Ovary (tissue), 9 donors: ENCODE results near the gene PAM. TPM values are rescaled to one million over a fixed set of nuclear protein-coding genes. Genes with fewer than 3 reads are reported as not detected.

Experiments used
- DNase-seq, 5 donors: peaks; one replicate each; pipeline ENCODE4 v3.0.0-alpha.2; 2019 to 2020
- H3K27ac ChIP-seq, 2 donors: fragments of 200-600 bp; one replicate each; pipeline versions ENCODE4 v1.5.1 to v1.8.0; 2019 to 2022
- H3K27me3 ChIP-seq: fragments of 200-600 bp; one replicate; pipeline ENCODE4 v1.8.0; 2022
- H3K36me3 ChIP-seq: fragments of 200-600 bp; sonication (generic); one replicate; pipeline ENCODE4 v1.5.1; 2019
- H3K4me1 ChIP-seq: one replicate; pipeline ENCODE4 v1.8.1; 2013; ENCODE audit warnings: mild to moderate bottlenecking, moderate library complexity; ENCODE audit not compliant: insufficient read depth
- H3K4me3 ChIP-seq: fragments of 200-600 bp; sonication (generic); one replicate; pipeline ENCODE4 v1.5.1; 2017
- H3K9me3 ChIP-seq, 2 donors: fragments of 200-600 bp in 1 of 2; sonication (generic) in 1 of 2; one replicate each; pipeline versions ENCODE4 v1.5.1 to v1.8.1; 2013 to 2019; ENCODE audit warnings: mild to moderate bottlenecking in 1 of 2, moderate library complexity in 1 of 2
- EP300 ChIP-seq: sonication (generic); formaldehyde crosslinking; IDR thresholded peaks from one replicate; pipeline ENCODE4 v1.6.1; 2017; ENCODE audit warnings: antibody characterized with exemption
- POLR2A ChIP-seq: fragments of 450-650 bp; IDR thresholded peaks from one replicate; pipeline ENCODE4 v1.6.1; 2017; ENCODE audit warnings: antibody characterized with exemption, mild to moderate bottlenecking, moderate library complexity
- WGBS, 3 donors: extraction: QIAGEN DNeasy Blood & Tissue Kit in 1 of 3; methylation state at CpG; one replicate each; pipeline versions ENCODE4 v1.1.5 to v1.1.7; 2013 to 2017; 5-methylcytosine and 5-hydroxymethylcytosine counted together
- intact Hi-C, 4 donors: fragments of 100-400 bp; cut with DNase I; formaldehyde crosslinking; loops; one replicate each; pipeline versions ENCODE4 v1.11.0 to v1.15.1; 2022 to 2023
- polyA plus RNA-seq, 2 donors: library from polyadenylated mRNA; stranded (reverse); fragments of 200-250 nt in 1 of 2; fragments of 350-450 nt in 1 of 2; fragmentation: Illumina TruSeq in 1 of 2; extraction: RNeasy Lipid Tissue Mini Kit (QIAGEN cat#74804) in 1 of 2; gene quantifications; one replicate each; pipeline ENCODE4 v1.2.3, GENCODE V29; 2013 to 2014
- total RNA-seq, 7 donors: library from RNA; depleted of rRNA in 2 of 7; stranded (reverse); fragments of >200 nt in 2 of 7; fragmentation: NEBNext Ultra II Directional in 3 of 7; extraction: Animal tissue kit (Norgen Biotek cat#: 25700) in 3 of 7; gene quantifications; one replicate each; pipeline versions ENCODE4 v1.1.0 to v1.2.4, GENCODE V29; 2016 to 2023
- TF ChIP-seq, protein P1 (sequence below), 3 donors: fragments of 450-650 bp in 2 of 3; fragments of 200-600 bp in 1 of 3; IDR thresholded peaks; one replicate each; pipeline versions ENCODE4 v1.5.1 to v1.8.0; 2016 to 2022; ENCODE audit warnings: antibody characterized with exemption in 3 of 3, mild to moderate bottlenecking in 1 of 3
- donor health status: DM: no; HTN: no; CAD: no; lungs with moderate emphysema.
- donor health status: DM: no; HTN: no; CAD: no.
- donor health status: Bipolar disorder and iron deficiency.
- donor health status: DM: yes; HTN: yes; CAD: no.
- donor health status: DM: no; HTN: no; CAD: no.
- donor health status: DM: yes; HTN: yes; CAD: no.

Gene PAM
- total and polyA plus RNA-seq, 9 donors = 124 to 431 (median 187) TPM

DNA sequence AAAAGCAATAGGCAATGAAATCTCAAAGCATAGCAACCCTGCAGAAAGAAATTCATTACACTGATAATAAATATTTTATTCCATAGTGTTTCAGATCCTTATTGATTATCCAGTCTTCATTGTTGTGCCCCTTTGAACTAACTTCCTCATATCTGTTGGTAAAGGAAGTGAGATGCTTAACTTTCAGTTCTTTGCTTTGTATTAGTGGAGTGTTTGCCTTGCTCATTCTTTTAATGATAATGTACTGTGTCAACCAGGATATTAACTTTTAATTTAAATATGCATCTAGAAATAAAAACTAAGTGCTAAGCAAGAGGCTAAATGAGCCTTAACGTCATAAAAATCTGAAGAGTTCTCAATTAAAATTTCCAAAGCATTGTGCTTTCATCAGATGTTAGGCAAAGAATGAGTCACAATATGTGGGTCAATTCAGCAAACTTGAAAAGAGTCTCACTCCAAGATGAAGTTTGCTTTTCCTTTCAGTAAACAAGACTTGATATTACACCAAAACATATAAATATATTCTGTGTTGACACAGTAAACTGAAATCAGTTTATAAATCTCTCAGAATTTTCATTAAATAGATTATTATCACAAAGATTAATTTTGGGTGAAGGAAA, 258.9 kb downstream of the PAM start:
- no peak for DNase-seq
- Histone ChIP-seq H3K4me3 (no peak overlapping the region), H3K27ac (no peak overlapping the region), H3K9me3 (no peaks in the 10 kb centered on the region), H3K36me3 (no peaks in the 10 kb centered on the region), H3K4me1 (no peaks in the 10 kb centered on the region), H3K27me3 (no peaks in the 10 kb centered on the region)
- intact Hi-C loops = no loop called here
- TF ChIP-seq, protein P1, sequence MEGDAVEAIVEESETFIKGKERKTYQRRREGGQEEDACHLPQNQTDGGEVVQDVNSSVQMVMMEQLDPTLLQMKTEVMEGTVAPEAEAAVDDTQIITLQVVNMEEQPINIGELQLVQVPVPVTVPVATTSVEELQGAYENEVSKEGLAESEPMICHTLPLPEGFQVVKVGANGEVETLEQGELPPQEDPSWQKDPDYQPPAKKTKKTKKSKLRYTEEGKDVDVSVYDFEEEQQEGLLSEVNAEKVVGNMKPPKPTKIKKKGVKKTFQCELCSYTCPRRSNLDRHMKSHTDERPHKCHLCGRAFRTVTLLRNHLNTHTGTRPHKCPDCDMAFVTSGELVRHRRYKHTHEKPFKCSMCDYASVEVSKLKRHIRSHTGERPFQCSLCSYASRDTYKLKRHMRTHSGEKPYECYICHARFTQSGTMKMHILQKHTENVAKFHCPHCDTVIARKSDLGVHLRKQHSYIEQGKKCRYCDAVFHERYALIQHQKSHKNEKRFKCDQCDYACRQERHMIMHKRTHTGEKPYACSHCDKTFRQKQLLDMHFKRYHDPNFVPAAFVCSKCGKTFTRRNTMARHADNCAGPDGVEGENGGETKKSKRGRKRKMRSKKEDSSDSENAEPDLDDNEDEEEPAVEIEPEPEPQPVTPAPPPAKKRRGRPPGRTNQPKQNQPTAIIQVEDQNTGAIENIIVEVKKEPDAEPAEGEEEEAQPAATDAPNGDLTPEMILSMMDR (IDR thresholded peaks at IDR 0.05) = no peak
- TF ChIP-seq POLR2A (no peak), EP300 (no peak)
- WGBS, 3 donors = 2 to 95% (median 65%) methylated on average over 1 of the region's 1 CpG

DNA sequence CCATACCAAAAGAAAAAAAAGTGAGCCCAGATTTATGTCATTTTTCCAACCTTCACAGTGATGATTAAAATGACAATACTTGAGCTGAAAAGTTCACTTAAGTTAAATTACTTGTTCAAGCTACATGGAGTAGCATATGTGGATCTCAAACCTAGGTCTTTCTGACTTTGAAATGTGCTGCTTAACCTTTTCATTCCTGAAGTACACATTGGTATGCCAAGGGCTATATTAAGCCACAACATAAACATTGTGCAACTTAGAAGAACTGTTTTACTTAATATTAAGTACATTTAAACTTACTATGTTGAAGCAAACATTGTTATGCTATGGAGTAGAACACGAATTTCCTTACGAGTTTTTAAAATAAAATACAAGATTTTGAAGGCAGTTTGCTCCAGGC, 259.9 kb downstream of the PAM start:
- no peaks in the 10 kb centered on the region for H3K36me3 ChIP-seq
- H3K4me3 ChIP-seq = no peak overlapping the region
- 82 to 89% (median 85%) methylated on average over 2 of the region's 2 CpGs for WGBS, 3 donors
- TF ChIP-seq, protein P1 (IDR thresholded peaks at IDR 0.05) = no peak
- TF ChIP-seq POLR2A = no peak
- no peak for TF ChIP-seq EP300
- intact Hi-C loops = no loop called here
- H3K4me1 ChIP-seq = no peaks in the 10 kb centered on the region
- no peaks in the 10 kb centered on the region for H3K9me3 ChIP-seq
- DNase-seq = no peak
- no peaks in the 10 kb centered on the region for H3K27me3 ChIP-seq
- no peak overlapping the region for H3K27ac ChIP-seq

DNA sequence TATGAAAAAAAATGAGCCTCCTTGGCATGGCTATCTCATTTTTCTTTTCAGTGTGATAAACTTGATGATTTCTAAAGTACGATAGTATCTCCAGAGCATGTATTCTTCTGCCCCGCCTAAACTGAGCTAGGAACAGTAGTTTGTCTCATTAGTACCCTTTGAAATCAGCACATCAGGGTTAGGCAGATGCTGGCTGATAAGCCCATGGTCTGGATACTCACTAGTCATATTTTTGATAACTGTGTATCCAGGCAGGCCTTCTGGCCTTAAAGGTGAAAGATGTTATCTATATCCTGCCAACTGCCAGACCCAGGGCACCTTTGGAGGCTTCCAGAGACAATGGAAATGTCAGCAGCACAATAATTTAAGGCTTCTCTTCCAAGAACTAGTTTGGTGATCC, 261.1 kb downstream of the PAM start:
- Histone ChIP-seq H3K9me3 (no peaks in the 10 kb centered on the region), H3K4me3 (no peak overlapping the region), H3K27me3 (no peaks in the 10 kb centered on the region), H3K36me3 (no peaks in the 10 kb centered on the region), H3K4me1 (no peaks in the 10 kb centered on the region), H3K27ac (no peak overlapping the region)
- TF ChIP-seq POLR2A = no peak
- no peak for TF ChIP-seq EP300
- TF ChIP-seq, protein P1 (IDR thresholded peaks at IDR 0.05) = no peak
- intact Hi-C loops = no loop called here
- 95 to 97% (median 97%) methylated on average over 2 of the region's 2 CpGs for WGBS, 3 donors
- DNase-seq = no peak

DNA sequence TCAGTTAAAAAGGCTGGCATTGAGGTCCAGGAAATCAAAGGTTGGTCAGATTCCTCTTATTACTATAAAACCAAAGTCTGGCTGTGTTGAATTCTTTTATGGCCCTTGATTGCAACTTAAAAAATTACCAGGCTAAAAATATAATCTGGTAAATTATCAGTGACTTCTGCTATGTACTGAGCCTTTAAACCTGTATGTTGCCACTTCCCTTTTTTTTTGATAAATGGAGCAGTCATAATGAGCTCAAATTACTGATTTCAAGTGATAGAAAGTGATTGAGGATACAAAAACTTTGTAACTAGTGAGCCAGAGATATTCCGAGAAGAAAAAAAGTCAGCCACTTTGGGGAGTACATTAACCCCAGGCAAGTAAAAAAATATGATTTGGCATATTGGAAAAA, 264.7 kb downstream of the PAM start:
- DNase-seq = no peak
- H3K36me3 ChIP-seq = no peaks in the 10 kb centered on the region
- no peaks in the 10 kb centered on the region for H3K9me3 ChIP-seq
- intact Hi-C loops = no loop called here
- no peak for TF ChIP-seq EP300
- TF ChIP-seq, protein P1 (IDR thresholded peaks at IDR 0.05) = no peak
- no peak for TF ChIP-seq POLR2A
- no peaks in the 10 kb centered on the region for H3K27me3 ChIP-seq
- H3K4me3 ChIP-seq = no peak overlapping the region
- no peak overlapping the region for H3K27ac ChIP-seq
- H3K4me1 ChIP-seq = no peaks in the 10 kb centered on the region
- WGBS, 3 donors = 88 to 94% (median 94%) methylated on average over 1 of the region's 1 CpG
